ENCODE results near the gene CAMTA1.
"Not testable (repeated sequence)": the region's sequence is repeated elsewhere in the genome, so short reads cannot be mapped to it uniquely, and the experiment has no call there.

The CAMTA1 gene

DNA sequence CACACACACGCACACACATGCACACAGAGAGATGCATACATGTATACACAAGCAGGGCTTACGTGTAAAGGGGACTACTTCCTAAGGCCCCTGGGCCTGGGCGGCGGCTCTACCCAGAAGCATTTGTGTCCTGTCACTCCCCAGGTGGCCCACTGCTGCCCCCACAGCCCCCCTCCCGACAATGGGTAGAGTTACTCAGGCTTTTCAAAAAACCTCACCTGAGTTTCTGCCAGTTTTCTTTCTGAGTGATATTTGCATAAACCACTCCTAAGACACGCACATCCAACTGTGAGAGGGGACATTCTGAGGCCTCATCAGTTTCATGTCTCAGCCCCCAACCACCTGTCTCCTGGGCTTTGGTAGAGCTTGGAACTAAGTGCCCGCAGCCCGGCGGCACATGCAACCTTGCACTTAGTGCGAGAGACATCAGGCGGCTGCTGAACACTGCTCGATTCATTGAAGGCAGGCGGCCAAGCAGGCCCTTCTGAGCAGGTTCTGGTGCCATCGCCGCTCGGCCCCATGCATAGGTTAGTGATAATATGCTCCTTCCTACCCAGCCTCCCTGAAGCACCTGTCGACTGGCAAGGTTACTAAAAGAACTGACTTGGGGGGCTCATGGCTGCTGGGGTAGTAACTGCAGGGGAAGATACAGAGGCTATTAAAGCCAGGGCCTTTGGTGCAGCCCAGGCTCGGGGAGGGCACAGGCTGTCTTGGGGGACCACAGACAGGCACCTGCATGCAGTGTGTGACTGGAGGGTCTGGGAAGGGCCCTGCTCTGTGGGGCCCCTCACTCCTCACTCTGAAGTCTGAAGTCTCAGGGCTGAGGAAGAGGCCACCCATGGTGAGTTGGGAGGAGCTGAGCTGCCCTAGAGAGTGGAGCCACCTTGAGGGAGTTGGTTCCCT, 621.6 kb downstream of the CAMTA1 start:
- no peak for DNase-seq (ENCODE audit: low read depth, low spot score)

DNA sequence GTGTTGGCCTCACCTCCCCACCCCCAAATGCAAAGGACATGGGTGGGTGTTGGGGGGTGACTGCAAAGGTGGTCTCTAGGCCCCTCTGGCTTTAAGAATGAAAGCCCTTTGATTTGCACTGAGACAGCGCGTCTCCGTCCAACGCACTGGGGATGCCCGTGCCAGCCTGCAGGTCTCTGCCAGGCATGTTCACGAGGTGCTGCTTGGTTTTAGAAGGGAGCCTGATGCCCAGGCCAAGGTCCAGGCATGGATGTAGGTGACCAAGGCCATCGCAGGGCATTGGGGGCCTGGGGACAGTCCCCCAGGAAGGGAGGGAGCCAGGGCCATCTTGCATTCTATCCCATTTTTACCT, 622.3 kb downstream of the CAMTA1 start:
- DNase-seq (ENCODE audit: low read depth, low spot score): no peak

DNA sequence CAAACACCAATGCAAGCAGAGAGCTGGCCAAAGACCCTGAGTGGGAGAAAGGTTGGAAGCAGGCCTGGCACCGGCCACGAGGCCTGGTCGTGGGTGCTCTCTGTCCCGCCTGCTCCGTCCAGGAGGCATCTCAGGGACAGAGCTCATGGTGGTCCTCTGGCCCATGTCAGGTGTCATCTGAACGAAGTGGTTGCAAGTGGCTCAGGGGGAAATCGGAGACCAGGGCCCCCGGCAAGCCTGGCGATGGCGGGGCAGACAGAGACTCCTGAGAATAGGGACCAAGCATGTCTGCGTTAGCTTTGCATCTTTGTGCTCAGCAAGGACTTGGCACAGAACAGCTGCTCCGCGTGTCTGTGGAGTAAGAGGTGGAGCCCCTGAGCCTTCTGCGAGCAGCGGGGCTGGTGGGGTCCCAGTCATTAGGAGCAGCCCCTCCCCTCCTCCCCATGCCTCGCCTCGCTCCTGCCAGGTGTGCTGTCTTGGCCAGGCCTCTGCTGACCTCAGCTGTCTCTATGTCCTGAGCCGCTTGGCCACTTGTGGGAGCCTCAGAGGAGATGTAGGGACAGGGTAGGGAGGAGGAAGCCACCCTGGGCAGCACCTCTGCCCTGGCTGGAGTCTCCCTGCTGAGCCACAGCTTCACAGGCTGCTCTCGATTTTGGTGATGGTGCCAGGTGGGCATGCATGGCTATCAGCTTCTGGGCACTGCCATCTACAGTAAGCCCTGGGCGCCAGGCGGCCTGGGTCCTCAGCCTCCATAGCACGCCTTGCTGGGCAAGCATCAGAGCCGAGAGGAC, 622.9 kb downstream of the CAMTA1 start:
- no peak for DNase-seq (ENCODE audit: low read depth, low spot score)

DNA sequence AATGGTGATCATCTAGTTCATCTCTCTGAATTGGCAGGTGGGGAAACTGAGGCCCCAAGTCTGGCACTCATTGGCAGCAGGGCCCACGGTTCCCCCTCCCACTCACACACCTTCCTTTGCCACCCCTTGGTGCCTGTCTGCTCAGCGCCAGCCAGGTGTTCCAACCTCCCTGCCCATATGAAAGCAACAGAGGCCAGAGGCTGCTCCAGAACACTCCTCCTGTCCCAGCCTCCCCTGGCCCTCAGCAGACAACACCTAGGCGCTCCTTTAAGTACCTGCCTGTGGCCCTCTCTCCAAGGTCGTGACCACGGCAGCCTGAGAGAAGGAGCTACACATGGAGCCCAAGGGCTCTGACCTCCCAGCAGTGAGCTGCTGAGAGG, 623.5 kb downstream of the CAMTA1 start:
- no peak for DNase-seq (ENCODE audit: low read depth, low spot score)

DNA sequence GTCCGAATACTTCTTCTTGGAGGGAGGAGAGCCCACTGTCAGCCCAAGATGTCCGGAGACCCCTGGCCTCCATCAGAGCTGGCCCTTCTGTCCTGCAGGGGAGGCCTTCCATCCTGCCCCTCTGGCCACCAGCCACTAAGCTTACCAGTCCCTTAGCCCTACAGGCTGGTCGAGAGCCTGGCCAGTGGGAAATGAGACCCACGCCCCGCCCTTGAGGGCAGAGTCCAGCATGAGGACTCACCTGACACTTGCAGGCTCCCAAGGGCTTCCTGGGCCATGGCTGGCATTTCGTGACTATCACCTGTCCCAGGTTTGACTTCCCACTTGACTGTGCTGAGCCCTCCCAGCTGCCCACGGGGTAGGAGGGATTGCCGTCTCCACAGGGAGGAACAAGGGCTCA, 624.0 kb downstream of the CAMTA1 start:
- DNase-seq (ENCODE audit: low read depth, low spot score): no peak

DNA sequence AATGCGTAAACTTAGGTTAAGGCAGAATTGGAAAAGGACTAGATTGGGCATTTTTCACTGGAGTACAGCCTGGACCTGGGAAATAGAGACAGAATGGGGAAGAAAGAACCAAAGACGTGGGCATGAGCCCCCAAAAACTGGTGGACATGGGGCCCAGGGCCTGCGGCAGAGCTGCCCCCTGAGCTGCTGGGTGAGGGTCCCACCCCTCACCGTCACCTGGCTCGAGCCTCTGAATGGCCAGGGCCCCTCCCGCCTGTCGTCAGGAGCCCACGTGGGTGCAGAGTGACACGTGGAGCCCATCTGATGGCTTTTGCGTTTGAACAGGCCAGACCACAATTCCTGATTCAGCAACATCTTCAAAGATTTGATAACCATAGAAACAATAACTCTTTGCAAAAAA, 624.9 kb downstream of the CAMTA1 start:
- no peak for DNase-seq (ENCODE audit: low read depth, low spot score)

DNA sequence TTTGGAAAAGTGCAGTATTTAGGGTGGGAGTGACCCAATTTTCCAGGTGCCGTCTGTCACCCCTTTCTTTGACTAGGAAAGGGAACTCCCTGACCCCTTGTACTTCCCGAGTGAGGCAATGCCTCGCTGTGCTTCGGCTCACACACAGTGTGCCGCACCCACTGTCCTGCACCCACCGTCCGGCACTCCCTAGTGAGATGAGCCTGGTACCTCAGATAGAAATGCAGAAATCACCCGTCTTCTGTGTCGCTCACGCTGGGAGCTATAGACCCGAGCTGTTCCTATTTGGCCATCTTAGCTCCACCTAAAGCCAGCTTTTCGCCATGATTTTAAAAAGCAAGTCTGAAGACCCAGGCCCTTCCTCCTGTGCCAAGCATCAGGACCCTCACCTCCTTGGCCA, 632.4 kb downstream of the CAMTA1 start:
- DNase-seq (ENCODE audit: low read depth, low spot score): not testable (repeated sequence)

DNA sequence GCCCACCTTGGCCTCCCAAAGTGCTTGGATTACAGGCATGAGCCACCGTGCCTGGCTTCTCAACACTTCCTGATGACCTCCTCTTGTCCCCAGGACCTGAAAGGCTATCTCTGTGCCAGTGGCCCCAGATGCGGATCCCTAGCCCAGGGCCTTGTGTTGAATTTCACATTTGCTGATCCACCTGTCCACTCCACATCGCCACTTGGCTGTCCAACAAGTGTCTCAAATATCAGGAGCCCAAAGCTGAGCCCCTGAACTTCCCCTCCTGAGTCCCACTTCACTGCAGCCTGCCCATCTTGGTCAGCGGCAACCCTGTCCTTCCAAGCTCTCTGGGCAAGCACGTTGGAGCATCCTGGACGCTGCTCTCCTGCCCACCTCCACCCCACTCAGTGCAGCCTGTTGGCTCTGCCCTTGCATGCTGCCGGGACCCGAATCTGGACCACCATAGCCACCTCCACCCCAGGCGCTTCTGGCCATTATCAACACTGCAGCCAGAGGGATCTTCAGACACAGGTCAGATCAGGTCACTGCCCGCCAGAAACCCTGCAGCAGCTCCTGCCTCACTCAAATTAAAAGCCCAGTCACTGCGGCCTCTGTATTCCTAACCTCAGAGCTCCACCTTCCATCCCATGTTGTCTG, 633.3 kb downstream of the CAMTA1 start:
- no peak for DNase-seq (ENCODE audit: low read depth, low spot score)

DNA sequence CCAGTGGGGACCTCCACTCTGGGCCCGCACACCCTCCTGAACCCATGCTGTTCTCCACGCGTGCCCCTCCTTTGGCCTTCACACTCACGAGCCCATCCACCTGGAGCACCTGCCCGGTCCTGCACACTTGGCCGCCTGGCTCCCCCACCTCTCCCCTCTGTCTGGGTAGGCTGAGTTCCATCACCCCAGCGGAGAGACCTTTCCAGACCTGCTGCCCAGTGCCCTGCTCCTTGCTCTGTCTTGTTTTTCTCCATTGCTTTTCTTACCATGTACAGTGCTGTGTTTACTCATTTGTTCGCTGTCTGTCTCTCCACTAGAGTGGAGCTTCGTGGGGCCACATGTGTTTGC, 634.8 kb downstream of the CAMTA1 start:
- DNase-seq (ENCODE audit: low read depth, low spot score): no peak

DNA sequence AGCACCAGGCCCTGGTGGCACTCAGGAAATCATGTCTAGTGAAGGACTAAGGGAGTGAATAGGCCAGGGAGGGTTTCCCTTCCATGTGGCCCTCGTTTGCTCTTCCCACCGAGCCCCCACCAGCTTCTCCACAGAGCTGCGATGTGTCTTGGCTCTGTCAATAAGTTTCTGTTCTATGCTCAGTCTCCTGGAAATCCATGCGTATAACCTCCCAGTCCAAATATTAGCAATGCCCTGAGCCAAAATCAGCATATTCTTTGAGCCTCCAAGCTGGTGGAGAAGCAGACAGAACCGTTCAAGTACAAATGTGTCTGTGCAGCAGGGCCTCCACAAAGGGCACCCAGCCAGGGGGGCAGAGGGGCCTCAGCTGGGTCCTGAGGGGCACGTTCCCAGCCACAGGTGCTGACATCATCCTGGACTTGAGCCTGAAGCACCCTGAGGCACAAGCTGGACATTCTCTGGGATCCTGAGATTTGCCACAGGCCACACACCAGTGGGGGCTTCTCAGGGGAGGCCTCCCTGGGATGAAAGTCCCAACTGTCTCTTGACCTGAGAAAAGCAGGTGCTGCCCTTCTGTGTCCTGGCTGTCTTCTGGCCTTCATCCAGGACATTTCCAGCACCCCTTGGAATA, 635.3 kb downstream of the CAMTA1 start:
- no peak for DNase-seq (ENCODE audit: low read depth, low spot score)

DNA sequence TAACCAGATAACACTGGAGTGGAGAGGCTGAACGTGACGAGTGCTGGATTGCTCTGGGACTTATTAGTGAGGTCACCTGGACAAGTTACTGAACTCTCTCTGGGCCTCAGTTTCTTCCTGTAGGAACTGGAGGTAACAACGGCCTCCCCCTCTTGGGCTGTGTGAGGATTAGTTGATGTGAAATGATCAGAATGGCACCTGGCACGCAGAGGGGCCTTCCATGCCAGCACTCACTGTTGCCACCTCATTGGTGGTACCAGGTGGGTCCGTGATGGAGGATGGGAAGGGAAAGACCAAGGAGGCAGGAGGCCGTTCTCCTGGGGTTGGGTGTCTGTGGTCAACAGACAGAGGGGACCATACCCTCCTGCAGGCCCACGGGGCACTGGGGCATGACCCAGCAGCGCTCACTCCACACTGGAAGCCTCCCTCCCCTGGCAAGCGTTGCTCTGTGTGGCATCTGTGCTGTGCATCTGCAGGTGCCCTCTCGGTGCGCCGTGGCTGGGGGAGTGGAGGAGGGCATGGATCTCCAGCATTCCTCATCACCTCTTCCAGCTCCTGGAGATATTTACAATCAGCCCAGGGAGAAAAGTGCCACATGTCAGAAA, 636.3 kb downstream of the CAMTA1 start:
- no peak for DNase-seq (ENCODE audit: low read depth, low spot score)

DNA sequence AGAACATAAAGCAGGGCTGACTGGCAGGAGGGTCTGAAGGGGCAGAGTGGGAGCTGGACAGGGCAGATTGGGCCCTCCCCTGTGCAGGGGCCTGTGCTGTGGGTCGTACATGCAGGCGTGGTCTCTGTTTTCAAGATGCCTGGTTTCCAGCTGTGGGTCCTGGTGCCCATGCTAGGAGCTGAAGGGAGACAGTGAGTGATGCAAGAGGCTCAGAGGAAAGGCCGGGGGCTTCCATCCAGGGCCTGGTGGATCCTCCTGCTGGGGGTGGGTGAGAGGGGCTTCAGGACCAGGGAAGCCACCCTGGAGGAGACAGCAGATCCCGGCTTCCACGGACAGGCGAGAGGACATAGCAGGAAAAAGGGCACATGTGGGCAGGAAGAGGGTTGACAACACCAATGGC, 636.8 kb downstream of the CAMTA1 start:
- no peak for DNase-seq (ENCODE audit: low read depth, low spot score)

DNA sequence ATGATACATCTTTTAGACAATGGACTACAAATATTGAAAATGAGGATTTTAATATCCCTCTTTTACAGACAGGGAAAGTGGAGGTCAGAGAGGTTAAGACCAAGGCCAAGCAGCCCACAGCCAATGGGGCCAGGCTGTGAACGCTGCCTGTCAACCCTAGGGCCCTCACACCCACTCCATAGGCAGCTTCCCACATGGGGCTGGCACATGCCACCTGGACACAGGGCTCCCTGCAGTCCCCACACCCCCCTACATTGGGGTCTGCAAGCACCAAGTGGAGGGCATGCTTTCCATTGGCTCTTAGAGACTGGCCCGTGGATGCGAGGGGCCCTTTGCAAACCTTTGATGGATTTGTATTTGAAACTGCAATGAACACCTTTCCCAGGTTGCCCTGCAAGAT, 637.3 kb downstream of the CAMTA1 start:
- DNase-seq (ENCODE audit: low read depth, low spot score): no peak

DNA sequence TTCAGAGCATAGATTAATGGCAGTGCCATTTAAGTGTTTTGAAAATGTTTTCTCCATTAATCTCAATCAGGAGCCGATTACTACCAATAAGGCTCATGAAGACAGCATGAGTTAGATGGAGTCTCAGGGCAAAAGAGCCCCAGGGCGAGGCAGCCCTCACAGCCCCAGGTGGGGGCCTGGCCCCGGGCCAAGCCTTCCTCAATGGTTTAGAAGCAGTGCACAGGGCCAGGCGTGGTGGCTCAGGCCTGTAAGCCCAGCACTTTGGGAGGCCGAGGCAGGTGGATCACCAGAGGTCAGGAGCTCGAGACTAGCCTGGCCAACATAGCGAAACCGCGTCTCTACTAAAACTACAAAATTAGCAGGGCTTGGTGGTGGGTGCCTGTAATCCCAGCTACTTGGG, 637.7 kb downstream of the CAMTA1 start:
- DNase-seq (ENCODE audit: low read depth, low spot score): no peak

DNA sequence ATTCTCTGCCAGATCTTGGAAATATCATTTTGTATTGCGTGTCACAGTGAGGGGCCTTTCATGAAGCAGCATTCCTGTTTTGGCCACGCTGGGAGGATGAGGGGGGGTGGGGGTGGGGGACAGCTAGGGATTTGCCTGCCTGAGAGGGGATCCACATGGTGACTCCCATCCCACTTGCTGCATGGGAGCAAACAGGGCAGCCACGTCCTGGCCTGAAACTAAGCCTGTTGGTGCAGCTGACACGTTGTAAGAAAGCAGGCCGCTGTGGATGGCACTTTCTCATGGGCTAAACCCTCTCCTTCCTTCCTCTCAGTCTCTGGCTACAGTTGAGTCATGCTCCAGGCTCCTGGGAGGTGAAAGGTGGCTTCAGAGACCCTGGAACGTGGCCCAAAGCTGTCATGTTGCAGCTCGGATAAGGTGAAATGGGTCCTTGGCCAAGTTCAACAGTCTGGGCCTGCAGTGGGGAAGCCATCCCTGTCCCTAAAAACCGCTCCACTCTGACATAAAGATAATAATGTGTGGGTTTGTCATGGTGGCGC, 639.2 kb downstream of the CAMTA1 start:
- no peak for DNase-seq (ENCODE audit: low read depth, low spot score)

DNA sequence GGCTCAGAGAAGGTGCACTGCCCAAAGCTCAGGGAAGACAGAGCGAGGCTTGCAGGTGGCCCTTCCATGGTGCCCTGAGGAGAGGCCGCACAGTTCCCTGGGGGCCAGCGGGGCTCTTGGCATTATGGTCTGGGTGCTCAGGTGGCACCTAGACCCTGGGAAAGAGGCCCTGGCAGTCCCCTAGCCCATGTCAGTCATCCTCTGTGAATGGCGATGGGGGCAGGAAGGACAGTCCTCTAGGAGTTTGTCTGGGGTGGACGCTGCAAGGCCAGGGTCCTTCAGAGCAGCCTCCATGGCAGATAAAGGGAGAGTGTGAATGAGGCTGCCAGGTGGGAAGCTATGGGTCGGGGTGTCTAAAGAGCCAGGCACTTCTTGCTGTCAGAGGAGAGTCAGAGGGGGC, 640.0 kb downstream of the CAMTA1 start:
- no peak for DNase-seq (ENCODE audit: low read depth, low spot score)

DNA sequence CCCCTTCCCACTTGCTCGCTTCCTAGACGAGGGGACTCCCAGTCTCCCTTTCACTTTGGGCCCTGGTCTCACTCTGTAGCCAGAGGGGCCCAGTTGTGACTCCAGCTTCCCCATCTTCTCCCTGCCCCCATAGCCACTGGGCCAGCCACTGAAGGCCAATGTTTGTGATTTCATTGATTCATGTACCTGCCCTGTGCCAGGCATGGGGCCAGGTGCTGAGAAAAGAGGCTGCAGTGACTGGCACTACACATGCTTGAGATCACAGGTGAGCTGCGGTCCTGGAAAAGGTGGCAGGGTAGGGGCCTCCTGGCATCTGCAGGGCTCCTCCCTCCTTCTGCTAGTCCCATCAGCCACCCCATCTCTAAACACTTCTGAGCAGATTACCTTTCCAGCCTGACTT, 640.5 kb downstream of the CAMTA1 start:
- no peak for DNase-seq (ENCODE audit: low read depth, low spot score)

DNA sequence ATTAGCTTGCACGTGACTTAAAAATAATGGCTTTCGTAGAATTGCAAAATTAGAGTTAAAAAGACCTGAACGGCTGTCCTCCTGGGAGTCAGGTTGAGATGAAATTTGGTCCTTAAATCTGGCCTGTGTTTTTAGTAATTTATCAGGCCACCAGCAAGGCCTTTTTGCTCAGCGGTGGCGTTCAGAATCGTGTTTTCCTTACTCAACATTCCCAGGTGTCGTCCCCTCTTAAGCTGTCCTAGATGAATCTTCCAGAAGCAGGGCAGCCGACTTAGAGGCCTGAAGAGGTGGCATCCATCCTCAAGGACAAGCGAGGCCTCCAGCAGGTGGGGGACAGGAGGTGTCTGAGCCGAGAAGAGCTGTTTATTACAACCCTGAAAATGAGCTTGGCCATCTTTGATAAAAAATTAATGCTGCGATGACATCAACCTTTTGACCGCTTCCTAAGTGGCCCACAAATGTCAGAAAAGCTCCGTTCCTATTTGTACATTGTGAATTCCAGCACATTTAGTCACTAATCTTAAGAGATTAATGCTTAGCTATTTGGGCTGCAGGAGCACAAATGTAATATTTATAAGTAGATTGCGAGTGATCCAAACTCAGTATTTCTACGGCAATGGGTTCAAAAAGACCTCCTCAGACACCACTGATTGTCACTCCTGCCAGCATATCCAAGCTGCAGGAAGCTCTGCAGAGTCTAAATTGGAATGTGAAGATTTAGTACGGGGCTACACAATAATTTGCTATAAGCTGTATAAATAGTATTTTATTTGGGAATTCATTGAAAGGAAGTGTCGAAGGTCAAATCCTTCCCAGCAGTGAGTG, 641.7 kb downstream of the CAMTA1 start:
- DNase-seq (ENCODE audit: low read depth, low spot score): no peak

DNA sequence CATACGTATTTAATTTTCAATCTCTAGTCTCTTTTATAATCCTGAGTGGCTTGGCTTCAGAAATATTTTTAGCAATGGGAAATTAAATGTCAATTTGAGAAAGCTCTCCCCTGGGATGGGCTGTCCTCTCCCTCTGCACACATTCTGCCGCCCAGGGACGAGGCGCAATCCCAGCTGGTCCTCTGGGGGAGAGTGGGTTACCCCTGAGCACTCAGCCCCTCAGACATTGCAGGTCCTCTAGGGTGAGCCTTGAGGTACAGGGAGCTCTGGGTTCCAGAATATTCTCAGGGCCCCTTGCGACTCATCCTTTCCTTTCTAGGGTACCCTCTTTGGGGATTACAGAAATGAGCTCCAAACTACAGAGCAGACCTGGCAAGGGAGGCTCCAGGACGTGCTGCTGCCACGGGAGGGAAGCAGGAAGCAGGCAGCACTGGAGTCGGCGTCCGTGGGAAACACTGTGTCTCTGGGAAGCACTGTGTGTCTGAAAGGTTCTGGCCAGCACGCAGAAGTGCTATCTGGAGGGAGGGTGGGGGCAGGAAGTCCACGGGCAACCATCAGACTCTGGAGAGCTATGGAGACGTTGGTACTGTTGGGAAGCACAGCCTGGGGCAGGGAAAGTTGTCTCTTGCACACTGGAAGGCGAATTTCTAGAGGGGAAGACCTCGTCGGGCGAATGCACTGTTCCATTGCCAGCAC, 642.5 kb downstream of the CAMTA1 start:
- no peak for DNase-seq (ENCODE audit: low read depth, low spot score)

DNA sequence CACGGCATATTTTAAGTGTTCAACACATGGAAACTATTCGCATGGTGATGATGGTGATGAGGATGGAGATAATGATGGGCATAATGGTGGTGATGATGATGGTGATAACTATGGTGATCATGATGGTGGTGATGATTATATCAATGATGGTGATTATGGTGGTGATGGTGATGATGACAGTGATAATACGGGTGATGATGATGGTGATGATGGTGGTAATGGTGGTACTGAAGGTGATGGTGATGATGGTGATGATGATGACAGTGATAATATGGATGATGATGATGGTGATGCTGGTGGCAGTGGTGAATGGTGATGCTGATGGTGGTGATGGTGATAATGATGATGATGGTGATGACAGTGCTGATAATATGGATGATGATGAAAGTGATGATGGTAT, 644.0 kb downstream of the CAMTA1 start:
- no peak for DNase-seq (ENCODE audit: low read depth, low spot score)

Data from smooth muscle cell of the brain vasculature (primary cell).